Measurements from ENCODE around the gene DPEP3.

DNA sequence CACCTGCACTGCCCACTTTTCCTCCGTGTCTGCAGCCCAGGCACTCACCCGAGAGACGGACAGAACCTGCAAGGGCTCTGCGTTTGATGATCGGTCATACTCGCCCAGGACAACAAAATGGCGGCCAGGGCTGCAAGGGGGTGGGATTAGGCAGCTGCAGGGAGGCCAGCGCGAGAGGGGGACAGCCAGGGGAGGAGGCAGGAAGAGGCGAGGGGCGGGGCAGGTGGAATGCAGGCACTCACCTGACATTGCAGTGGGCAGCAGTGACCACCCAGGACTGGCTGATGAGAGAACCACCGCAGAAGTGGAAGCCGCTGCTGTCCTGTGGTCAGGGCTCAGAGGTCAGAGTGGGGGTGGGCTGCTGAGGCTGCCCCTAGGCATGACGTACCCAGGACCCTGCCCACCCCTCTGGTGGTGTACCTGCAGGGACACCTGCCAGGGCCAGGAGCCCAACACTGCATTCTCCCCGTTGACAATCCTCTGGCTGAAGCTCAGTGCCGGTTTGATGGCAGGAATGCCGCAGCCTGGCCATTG is 49.6 kb downstream of the DPEP3 start:
- TF ChIP-seq, protein P1, sequence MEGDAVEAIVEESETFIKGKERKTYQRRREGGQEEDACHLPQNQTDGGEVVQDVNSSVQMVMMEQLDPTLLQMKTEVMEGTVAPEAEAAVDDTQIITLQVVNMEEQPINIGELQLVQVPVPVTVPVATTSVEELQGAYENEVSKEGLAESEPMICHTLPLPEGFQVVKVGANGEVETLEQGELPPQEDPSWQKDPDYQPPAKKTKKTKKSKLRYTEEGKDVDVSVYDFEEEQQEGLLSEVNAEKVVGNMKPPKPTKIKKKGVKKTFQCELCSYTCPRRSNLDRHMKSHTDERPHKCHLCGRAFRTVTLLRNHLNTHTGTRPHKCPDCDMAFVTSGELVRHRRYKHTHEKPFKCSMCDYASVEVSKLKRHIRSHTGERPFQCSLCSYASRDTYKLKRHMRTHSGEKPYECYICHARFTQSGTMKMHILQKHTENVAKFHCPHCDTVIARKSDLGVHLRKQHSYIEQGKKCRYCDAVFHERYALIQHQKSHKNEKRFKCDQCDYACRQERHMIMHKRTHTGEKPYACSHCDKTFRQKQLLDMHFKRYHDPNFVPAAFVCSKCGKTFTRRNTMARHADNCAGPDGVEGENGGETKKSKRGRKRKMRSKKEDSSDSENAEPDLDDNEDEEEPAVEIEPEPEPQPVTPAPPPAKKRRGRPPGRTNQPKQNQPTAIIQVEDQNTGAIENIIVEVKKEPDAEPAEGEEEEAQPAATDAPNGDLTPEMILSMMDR (IDR thresholded peaks at IDR 0.05): no peak
- TF ChIP-seq POLR2A (IDR thresholded peaks at IDR 0.05): no peak

Measured in thyroid gland (tissue), 4 donors.